ENCODE measurements around the gene EXOC4. TPM values are rescaled to one million over a fixed set of nuclear protein-coding genes. Genes with fewer than 3 reads are reported as not detected.

Gene EXOC4
- total and polyA plus RNA-seq, 2 experiments from 2014 or later: 23.9 to 51.7 TPM

DNA sequence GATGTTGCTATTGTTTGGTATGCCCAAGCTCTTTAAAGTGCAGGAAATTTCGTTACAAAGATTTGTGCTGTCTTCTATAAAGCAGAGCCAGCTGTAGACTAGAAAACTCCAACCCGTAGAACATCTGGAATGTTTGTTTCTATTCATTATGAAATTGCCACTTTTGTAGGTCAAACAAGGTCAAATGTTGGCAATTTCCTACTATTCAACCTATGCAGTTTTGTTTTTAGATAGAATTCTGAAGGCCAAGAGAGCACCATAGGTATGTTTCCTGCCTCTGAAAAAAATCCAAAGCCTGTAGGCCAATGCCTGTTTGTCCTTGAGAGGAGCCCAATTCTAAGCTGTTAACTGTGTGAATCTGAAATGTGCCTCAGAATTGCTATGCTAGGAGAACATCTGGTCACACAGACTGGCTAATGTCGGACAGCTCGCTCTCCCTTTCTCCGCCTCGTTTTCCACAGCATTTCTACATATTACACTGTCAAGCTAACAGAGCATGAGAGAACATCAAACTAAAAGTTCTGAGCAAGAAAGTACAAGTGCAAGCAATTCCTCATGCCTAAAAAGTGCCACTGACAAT lies 607.1 kb downstream of the EXOC4 start:
- Histone ChIP-seq H2AFZ (no peak overlapping the region), H4K20me1 (ENCODE audit: insufficient read depth) (no peaks in the 10 kb centered on the region), H3K9me2 (ENCODE audit: insufficient read depth) (no peaks in the 10 kb centered on the region), H3F3A (ENCODE audit: insufficient read depth) (no peaks in the 10 kb centered on the region), H3K36me3 (ENCODE audit: low read depth) (no peaks in the 10 kb centered on the region), H3K4me3 (no peak overlapping the region), H3K27ac (no peak overlapping the region), H3K79me2 (ENCODE audit: insufficient read depth) (no peaks in the 10 kb centered on the region), H3K9ac (no peak overlapping the region), H3K27me3 (replicated peaks; ENCODE audit: insufficient read depth) (no peaks in the 10 kb centered on the region), H3K4me2 (ENCODE audit: unreplicated experiment) (no peak overlapping the region), H3K4me1 (ENCODE audit: insufficient read depth) (no peaks in the 10 kb centered on the region), H3K9me3 (ENCODE audit: low read depth) (no peaks in the 10 kb centered on the region)
- TF ChIP-seq EZH2 (IDR thresholded peaks at IDR 0.05; ENCODE audit: insufficient read depth, poor library complexity, severe bottlenecking): no peak
- WGBS, 2 experiments (ENCODE audit: low coverage in 1 of 2, low lambda C conversion rate in 2 of 2, missing lambda C conversion rate in 2 of 2): 58 to 67% methylated on average over 6 of the region's 6 CpGs
- DNase-seq: no peak
- in situ Hi-C loops (cut with MboI): no loop called here

DNA sequence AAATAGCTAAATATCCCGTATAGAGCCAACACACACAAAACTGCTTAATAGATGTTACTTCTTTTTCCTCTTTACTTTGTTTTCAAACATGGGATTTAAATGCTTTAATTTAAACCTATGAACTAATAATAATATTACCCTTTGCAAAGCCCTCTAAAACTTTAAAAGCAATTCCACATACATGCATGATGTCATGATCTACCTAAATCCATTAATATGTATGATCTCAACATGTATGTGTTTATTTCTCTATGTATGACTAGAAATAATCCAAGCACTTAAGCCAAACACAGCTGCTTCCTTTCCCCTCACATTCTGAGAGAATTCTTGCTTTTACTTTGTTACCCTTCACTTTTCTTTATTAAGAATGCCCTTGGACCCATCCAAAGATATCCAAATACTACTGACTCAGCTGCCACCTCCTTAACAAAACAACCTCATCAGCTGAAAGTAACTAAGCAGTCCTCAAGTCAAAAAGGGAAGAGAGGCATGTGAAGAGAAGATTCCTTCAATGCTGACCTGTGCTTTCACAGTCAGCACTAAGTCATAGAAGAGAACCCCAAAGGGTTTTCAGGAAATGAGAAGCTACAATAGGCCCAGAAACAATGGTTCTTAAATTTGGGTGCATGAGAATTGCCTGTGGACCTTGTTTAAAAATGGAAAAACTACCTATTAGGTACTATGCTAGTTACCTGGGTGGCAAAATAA lies 607.9 kb downstream of the EXOC4 start:
- Histone ChIP-seq H3K9me3 (ENCODE audit: low read depth) (no peaks in the 10 kb centered on the region), H2AFZ (no peak overlapping the region), H3F3A (ENCODE audit: insufficient read depth) (no peaks in the 10 kb centered on the region), H3K79me2 (ENCODE audit: insufficient read depth) (no peaks in the 10 kb centered on the region), H3K27ac (no peak overlapping the region), H3K9me2 (ENCODE audit: insufficient read depth) (no peaks in the 10 kb centered on the region), H3K4me2 (ENCODE audit: unreplicated experiment) (no peak overlapping the region), H3K4me1 (ENCODE audit: insufficient read depth) (no peaks in the 10 kb centered on the region), H3K36me3 (ENCODE audit: low read depth) (no peaks in the 10 kb centered on the region), H3K9ac (no peak overlapping the region), H3K4me3 (no peak overlapping the region), H3K27me3 (replicated peaks; ENCODE audit: insufficient read depth) (no peaks in the 10 kb centered on the region), H4K20me1 (ENCODE audit: insufficient read depth) (no peaks in the 10 kb centered on the region)
- no peak for DNase-seq
- TF ChIP-seq EZH2 (IDR thresholded peaks at IDR 0.05; ENCODE audit: insufficient read depth, poor library complexity, severe bottlenecking) (no peak), EZH2phosphoT487 (IDR thresholded peaks at IDR 0.05; ENCODE audit: insufficient read depth, low read depth) (no peak)
- WGBS, 2 experiments (ENCODE audit: low coverage in 1 of 2, low lambda C conversion rate in 2 of 2, missing lambda C conversion rate in 2 of 2): 98 to 100% methylated on average over 1 of the region's 1 CpG
- in situ Hi-C loops (cut with MboI): no loop called here

DNA sequence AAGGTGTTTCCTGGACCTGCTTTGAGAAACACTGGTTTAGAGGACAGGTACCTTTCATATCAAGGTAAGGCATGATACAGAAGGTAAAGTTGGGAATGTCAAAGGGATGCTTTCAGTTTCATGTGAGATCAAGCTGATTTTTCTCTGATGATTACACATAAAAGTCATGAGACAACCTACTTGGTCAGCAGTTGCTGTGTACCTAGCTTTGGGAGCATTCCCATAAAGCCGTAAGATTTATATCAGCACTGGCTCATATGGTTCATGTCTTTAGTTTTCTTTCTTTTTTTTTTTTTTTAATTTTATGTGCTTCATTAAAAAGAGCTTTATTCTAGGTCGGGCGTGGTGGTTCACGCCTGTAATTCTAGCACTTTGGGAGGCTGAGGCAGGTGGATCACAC lies 609.0 kb downstream of the EXOC4 start:
- H2AFZ ChIP-seq: no peak overlapping the region
- no peaks in the 10 kb centered on the region for H3F3A ChIP-seq (ENCODE audit: insufficient read depth)
- H3K4me2 ChIP-seq (ENCODE audit: unreplicated experiment): no peak overlapping the region
- H3K9me2 ChIP-seq (ENCODE audit: insufficient read depth): no peaks in the 10 kb centered on the region
- H3K4me3 ChIP-seq: no peak overlapping the region
- no peaks in the 10 kb centered on the region for H3K9me3 ChIP-seq (ENCODE audit: low read depth)
- no peaks in the 10 kb centered on the region for H3K4me1 ChIP-seq (ENCODE audit: insufficient read depth)
- no peak overlapping the region for H3K27ac ChIP-seq
- H3K36me3 ChIP-seq (ENCODE audit: low read depth): no peaks in the 10 kb centered on the region
- 97 to 100% methylated on average over 4 of the region's 4 CpGs for WGBS, 2 experiments (ENCODE audit: low coverage in 1 of 2, low lambda C conversion rate in 2 of 2, missing lambda C conversion rate in 2 of 2)
- H3K9ac ChIP-seq: no peak overlapping the region
- in situ Hi-C loops (cut with MboI): no loop called here
- TF ChIP-seq EZH2 (IDR thresholded peaks at IDR 0.05; ENCODE audit: insufficient read depth, poor library complexity, severe bottlenecking): no peak
- no peak for TF ChIP-seq EZH2phosphoT487 (IDR thresholded peaks at IDR 0.05; ENCODE audit: insufficient read depth, low read depth)
- no peak for DNase-seq
- H4K20me1 ChIP-seq (ENCODE audit: insufficient read depth): no peaks in the 10 kb centered on the region
- H3K27me3 ChIP-seq (replicated peaks; ENCODE audit: insufficient read depth): no peaks in the 10 kb centered on the region
- H3K79me2 ChIP-seq (ENCODE audit: insufficient read depth): no peaks in the 10 kb centered on the region

DNA sequence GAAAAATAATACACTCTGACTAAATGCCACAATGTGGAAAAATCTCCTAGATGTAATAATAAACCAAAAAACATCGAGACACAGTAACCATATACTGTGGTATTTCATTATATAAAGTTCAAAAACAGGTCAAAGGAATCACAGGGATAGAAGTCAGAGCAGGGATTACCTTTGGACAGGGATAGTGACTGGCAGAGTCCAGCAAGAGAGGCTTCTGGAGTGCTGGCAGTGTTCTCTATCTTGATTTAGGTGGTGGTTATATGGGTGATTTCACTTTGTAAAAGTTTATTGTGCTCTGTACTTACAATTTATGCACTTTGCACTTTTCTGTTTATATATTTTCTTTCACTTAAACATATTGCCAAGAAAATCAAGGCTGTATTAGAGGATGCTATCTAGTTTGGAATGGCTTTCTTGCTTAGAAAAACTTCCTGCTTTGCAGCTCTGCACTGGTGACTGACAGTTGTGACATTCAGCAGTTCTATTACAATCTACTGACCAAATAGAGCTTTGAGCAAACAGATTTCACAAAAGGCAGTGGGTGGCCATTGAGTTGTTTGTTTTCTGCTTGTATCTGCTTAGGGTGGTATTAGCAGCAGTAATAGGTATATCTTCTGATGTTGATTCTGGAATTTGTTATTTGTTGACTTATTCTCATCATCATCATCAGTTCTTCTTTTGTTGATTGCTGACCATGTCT lies 610.6 kb downstream of the EXOC4 start:
- no peak overlapping the region for H2AFZ ChIP-seq
- H3K36me3 ChIP-seq (ENCODE audit: low read depth): no peaks in the 10 kb centered on the region
- H4K20me1 ChIP-seq (ENCODE audit: insufficient read depth): no peaks in the 10 kb centered on the region
- no peaks in the 10 kb centered on the region for H3K9me2 ChIP-seq (ENCODE audit: insufficient read depth)
- in situ Hi-C loops (cut with MboI): no loop called here
- H3K79me2 ChIP-seq (ENCODE audit: insufficient read depth): no peaks in the 10 kb centered on the region
- no peak overlapping the region for H3K4me2 ChIP-seq (ENCODE audit: unreplicated experiment)
- 97% methylated on average over 1 of the region's 1 CpG for whole genome bisulfite sequencing, 2 experiments (ENCODE audit: low coverage in 1 of 2, low lambda C conversion rate in 2 of 2, missing lambda C conversion rate in 2 of 2)
- DNase-seq: no peak
- TF ChIP-seq EZH2 (IDR thresholded peaks at IDR 0.05; ENCODE audit: insufficient read depth, poor library complexity, severe bottlenecking) (no peak), EZH2phosphoT487 (IDR thresholded peaks at IDR 0.05; ENCODE audit: insufficient read depth, low read depth) (no peak)
- no peaks in the 10 kb centered on the region for H3K9me3 ChIP-seq (ENCODE audit: low read depth)
- H3F3A ChIP-seq (ENCODE audit: insufficient read depth): no peaks in the 10 kb centered on the region
- no peak overlapping the region for H3K9ac ChIP-seq
- H3K27ac ChIP-seq: no peak overlapping the region
- H3K4me1 ChIP-seq (ENCODE audit: insufficient read depth): no peaks in the 10 kb centered on the region
- H3K27me3 ChIP-seq (replicated peaks; ENCODE audit: insufficient read depth): no peaks in the 10 kb centered on the region
- H3K4me3 ChIP-seq: no peak overlapping the region
